Measurements from ENCODE around the gene SCIN.
"Not testable (repeated sequence)": the region's sequence is repeated elsewhere in the genome, so short reads cannot be mapped to it uniquely, and the experiment has no call there.

SCIN gene

GRCh38 chr7:12690041-12690878, 119.7 kb downstream of the SCIN start:
- DNase-seq: no peak

GRCh38 chr7:12691388-12691787, 120.9 kb downstream of the SCIN start:
- not testable (repeated sequence) for DNase-seq

- no peak for DNase-seq
These were observed 121.5 kb downstream of the SCIN start for GRCh38 chr7:12692035-12692434.

- no peak for DNase-seq
These were observed 122.1 kb downstream of the SCIN start for GRCh38 chr7:12692479-12693259.

DNA sequence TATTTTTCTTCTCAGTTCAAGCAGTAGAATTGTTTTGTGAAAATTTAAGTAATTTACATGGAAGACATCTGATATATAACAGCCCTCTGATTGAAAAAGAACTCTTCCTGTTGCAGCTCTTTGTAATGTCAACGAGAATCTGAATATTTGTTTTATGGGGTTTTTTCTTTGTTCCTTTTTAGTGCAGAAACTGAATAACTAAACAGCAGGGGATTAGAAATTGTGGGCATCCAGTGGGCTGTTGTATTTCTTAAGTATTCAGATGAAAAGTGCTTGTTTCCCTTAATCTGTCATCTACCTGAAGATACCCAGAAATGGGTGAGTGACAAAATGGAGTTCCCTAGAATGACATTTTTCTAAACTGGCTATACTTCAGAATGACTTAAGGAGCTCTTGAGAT, 124.3 kb downstream of the SCIN start:
- no peak for DNase-seq

DNA sequence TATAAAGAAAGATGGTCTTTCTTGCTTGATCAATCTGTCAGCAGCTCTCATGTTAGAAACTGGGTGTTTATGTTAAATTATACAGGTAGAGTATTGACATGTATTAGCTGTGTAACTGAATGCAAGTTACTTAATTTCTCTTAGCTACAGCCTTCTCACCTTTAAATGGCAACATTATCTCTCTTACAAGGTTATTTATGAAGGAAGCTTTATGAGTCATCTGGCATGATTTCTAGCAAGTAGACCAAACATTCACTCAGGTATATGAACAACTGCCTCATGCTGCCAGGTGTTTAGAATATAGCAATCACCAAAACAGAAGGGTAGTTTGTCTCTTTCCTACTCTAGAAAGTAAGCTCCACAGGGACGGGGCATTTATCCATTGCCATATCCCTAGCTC, 125.4 kb downstream of the SCIN start:
- no peak for DNase-seq

DNA sequence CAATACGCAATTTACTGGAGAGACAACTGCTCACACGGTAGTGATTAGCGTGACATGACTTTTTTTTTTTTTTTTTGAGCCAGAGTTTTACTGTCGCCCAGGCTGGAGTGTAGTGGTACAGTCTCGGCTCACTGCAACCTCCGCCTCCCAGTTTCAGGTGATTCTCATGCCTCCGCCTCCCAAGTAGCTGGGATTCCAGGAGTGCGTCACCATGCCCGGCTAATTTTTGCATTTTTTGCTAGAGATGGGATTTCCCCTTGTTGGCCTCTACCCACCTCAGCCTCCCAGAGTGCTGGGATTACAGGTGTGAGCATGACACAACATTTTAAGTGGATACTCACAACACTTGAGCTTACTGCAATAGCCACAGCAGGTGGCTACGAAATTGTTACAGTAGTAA, 128.8 kb downstream of the SCIN start:
- no peak for DNase-seq

GRCh38 chr7:12701433-12701832, 130.9 kb downstream of the SCIN start:
- DNase-seq: no peak

- no peak for DNase-seq
These were observed 133.4 kb downstream of the SCIN start for GRCh38 chr7:12703881-12704280.

DNA sequence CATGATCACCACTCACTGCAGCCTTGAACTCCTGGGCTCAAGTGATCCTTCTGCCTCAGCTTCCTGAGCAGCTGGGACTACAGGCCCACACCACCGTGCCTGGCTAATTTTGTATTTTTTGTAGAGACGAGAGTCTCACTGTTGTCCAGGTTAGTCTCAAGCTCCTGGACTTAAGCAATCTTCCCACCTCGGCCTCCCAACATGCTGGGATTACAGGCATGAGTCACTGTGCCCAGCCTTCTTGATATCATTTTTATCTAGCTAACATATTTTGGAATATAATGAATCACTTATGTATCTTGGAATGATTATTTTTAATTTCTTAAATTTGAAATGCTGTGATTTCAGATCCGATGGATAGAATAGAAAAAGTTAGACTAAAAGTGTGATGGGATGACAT, 135.4 kb downstream of the SCIN start:
- no peak for DNase-seq

GRCh38 chr7:12706900-12707536, 136.5 kb downstream of the SCIN start:
- no peak for DNase-seq

- DNase-seq: no peak
These were observed 137.8 kb downstream of the SCIN start for GRCh38 chr7:12708314-12708713.

Data from activated gamma-delta T cell (primary cell).